NB4 (cell line): ENCODE data around the gene GAA.

ENCODE experiments used
- CTCF ChIP-seq: IDR thresholded peaks from one replicate; pipeline ENCODE4 v1.5.1; 2012; ENCODE audit warnings: low read depth, low read length
- MAX ChIP-seq: IDR thresholded peaks from 2 replicates; pipeline ENCODE4 v1.6.1; 2011; ENCODE audit warnings: low read depth, low read length
- MYC ChIP-seq: IDR thresholded peaks from 2 replicates; pipeline ENCODE4 v1.6.1; 2011; ENCODE audit warnings: low read depth, low read length
- POLR2A ChIP-seq: IDR thresholded peaks from 2 replicates; pipeline ENCODE4 v1.6.1; 2011; ENCODE audit warnings: mild to moderate bottlenecking; ENCODE audit not compliant: insufficient read length; ENCODE audit errors: extremely low read depth

- no peak for TF ChIP-seq POLR2A
- TF ChIP-seq CTCF, result no peak
- TF ChIP-seq MAX, result no peak
- no peak for TF ChIP-seq MYC
These were observed 31.7 kb downstream of the GAA start for GRCh38 chr17:80132906-80133625.
